HG03442 (cell line): ENCODE measurements around the gene RBM33.
A peak's percentile ranks its signal among the peaks of the same experiment; 100 is the strongest.

Source experiments
- ATAC-seq: cut with Tn5 transposase; IDR thresholded peaks from one replicate; pipeline ENCODE4 v1.9.1; 2021; ENCODE audit warnings: mild to moderate bottlenecking, moderate library complexity; ENCODE audit not compliant: unreplicated experiment

RBM33 gene

DNA sequence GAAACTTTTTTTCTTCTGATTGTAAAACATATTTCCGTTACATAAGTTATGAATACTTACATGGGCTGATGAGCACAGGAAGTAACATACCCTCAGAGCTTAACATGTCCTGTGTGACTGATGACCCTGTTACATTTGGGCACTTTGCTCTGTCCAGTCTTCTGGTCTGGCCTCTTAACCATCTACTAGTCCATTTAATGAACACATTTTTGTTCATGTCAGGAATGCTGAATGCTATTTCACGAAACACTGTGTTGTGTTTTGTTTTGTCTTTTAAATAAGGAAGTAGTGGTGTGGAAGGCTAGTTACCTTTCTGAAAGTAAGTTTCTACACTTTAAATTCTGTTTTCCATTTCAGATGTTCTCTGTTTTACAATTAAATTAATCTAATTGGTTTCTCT, 77.7 kb downstream of the RBM33 start:
- ATAC-seq: no peak

DNA sequence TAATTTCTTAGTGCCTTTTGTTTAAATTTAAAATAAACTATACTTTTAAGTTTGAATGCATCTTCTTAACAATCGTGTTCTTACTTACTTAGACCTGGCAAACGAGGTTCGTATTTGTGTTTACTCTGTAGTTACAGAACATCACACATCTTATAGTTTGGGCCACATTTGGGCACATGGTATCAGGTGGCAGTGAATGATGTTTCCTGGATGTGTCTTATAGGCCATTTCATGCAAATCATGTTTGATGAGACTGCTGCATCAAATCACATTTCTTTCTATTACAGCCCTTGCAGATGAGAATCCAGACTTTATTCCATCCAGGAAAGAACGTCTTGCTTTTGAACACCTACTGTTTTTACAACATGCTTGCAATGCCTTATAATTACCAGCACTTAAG, 78.5 kb downstream of the RBM33 start:
- ATAC-seq: no peak

GRCh38 chr7:155724327-155725005, 80.0 kb downstream of the RBM33 start:
- ATAC-seq: peak; percentile 56

DNA sequence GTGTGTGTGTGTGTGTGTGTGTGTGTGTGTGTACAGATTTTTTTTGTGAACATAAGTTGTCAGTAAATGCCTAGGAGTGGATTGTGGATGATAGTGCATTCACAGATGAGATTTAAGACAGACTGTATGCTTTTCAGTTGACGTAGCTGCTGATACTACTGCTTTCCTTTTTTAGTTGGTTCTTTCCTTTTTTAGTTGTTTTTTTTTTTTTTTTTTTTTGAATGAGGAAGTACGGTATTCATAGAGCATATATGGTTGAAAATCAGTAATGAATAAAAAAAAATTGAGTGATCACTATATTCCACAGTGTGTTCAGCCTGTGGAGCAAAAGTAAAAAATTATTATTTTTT, 80.5 kb downstream of the RBM33 start:
- ATAC-seq: no peak

DNA sequence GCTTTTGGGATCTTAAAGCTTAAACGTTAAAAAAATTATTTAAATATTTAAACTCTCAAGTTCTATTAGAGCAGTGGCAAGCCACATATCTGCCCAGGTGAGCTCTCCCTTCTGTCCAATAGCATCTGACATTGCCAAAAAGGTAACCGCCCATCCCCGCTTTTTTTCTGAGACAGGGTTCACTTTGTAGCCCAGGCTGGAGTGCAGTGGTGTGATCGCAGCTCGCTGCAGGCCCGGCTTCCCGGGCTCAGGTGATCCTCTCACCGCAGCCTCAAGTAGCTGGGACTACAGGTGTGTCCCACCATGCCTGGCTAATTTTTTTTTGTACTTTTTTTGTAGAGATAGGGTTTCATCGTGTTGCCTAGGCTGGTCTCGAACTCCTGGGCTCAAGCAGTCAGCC, 83.2 kb downstream of the RBM33 start:
- no peak for ATAC-seq

- no peak for ATAC-seq
Observed at GRCh38 chr7:155728116-155728515, 83.7 kb downstream of the RBM33 start.

DNA sequence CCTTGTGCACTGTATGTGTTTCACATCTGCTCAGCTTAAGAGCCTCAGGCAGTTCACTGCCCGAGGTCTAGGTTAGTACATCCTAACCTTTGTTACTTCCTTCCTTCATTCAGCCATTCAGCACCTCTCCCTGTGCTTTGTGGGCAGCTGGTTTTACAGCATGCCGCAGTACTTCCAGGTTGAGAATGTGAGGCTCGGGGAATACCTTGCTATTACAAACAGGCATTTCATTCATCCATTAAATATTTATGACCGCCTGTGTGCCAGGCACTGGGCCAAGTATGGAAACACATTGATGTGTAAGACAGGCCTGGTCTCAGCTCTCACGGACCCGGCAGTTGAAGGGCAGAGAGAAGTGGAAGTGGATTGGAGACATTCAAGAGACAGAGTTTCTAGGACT, 85.4 kb downstream of the RBM33 start:
- ATAC-seq: no peak

DNA sequence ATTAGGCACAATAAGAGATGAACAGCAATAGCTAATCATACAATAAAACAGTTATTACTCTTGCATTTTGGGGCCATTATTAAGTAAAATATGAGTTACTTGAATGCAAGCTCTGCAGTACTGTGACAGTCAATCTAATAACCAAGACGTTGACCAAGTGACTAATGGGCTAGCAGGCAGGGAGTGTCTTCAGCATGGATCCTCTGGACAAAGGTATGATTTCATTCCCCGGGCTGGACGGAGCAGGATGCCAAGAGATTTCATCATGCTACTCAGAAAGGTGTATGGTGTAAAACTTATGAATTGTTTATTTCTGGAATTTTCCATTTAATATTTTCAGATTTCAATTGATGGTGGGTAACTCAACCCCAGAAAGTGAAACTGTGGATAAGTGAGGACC, 86.9 kb downstream of the RBM33 start:
- ATAC-seq: no peak

DNA sequence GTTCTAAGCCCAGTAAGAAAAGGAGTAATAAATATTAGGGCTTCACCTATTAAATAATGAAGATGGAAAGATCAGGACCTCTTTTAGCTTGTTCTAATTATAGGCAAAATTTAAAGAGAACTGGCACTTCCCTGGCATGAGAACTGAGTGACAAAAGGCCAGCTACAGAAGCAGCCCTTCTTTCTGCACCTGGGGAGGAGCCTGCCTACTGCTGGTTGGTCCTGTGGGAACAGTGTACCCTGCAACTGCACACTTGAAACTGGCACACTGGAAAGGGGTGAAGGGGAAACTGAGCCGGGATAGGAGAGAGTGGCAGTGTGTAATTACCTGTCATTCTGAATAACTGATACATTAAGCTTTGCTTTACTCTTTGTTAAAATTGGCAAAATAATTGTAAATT, 87.4 kb downstream of the RBM33 start:
- ATAC-seq: no peak

DNA sequence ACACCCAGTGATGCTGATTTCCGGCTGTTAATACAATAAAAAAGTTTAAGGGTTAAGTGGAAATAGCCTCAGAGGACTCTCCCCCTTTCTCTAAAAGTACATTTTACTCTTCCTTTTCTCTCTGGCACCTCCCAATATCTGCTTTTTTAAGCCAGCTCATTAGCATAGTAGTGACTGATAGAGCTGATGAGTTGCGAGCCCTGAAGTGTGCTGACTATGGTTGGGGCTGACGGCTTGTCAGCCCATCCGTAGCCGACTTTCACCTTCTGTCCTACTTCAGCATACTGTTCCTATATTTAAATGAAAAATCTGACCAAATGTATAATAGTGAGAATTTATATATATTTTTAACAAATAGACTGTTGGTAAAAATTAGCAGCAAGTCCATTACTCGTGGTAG, 87.8 kb downstream of the RBM33 start:
- no peak for ATAC-seq

DNA sequence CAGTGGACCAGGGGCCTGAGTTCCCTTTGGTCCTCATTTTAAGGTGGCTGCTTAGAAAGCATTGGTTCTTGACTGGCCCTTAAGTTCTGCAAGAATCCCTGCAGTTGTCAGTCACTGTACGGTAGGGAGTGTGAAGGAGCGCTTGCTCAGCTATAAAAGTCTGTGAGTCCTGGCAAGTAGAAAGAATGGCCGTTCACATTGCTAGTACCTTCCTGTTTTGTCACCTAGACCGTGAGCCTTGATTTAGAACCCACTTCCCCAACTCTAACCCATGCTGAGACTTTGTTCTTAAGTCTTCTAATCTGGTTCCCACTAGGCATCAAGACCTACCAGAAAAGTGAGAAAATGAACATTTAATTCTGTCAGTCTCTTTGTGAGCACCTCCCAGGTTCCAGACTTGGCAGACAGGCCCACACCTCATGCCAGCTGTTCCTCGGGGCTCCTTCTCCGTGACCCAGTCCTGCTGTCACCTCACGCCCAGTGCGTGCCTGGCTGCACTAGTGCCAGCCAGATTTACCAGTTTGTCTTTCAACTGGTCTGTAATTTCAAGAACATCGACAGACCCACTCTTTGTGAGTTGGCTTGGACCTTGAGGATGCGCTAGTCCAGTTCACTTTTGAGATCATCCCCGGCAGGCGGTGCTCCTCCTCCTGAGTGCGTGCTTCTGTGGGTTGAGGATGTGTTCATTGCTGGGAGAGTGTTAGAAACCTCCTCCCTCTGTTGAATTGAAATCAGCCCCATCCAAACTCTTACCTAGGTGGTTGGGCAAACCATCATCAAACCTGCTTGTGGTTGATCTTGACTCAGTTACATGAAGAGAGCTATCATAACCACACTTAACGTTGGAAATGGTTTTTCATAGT, 89.4 kb downstream of the RBM33 start:
- no peak for ATAC-seq

DNA sequence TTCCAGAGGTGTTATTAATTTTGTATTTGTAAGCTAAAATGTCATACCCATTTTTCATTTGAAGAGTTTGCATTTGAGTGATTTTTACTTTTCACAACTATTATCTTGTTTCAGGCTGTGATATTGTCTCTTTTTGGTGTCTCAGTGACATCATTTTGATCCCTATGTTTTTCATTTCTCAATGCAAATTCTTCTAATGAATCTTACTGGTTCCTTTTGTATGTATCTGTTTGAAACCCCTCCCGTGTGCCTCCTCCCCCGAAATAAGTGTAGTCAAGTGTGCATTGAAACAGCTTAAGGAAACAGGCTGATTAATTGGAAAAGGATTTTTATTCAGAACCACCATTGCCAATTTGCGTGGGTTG, 90.0 kb downstream of the RBM33 start:
- ATAC-seq: no peak

- ATAC-seq: no peak
Observed at GRCh38 chr7:155735442-155736115, 91.1 kb downstream of the RBM33 start.

GRCh38 chr7:155737590-155737989, 93.1 kb downstream of the RBM33 start:
- no peak for ATAC-seq

DNA sequence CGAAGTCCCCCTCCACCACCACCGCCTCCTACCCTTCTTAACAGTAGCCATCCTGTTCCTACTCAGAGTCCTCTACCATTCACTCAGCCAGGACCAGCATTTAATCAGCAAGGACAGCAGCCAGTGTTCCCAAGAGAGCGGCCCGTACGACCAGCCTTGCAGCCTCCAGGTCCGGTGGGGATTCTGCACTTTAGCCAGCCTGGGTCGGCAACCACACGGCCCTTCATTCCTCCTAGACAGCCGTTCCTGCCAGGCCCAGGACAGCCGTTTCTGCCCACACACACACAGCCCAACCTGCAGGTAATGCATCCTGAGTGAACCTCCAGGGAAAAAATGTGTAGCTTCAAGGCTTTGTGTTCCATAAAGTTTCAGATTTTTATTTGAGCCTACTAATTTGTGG, 93.6 kb downstream of the RBM33 start:
- ATAC-seq: no peak

- ATAC-seq: no peak
Observed at GRCh38 chr7:155738652-155739537, 94.4 kb downstream of the RBM33 start.

GRCh38 chr7:155739538-155740143, 95.2 kb downstream of the RBM33 start:
- ATAC-seq: no peak

- ATAC-seq: peak; percentile 52
Observed at GRCh38 chr7:155741082-155741481, 96.6 kb downstream of the RBM33 start.

GRCh38 chr7:155741805-155742204, 97.3 kb downstream of the RBM33 start:
- ATAC-seq: no peak

GRCh38 chr7:155743177-155743576, 98.7 kb downstream of the RBM33 start:
- ATAC-seq: no peak
